ENCODE results near the gene ZSCAN5C.

DNA sequence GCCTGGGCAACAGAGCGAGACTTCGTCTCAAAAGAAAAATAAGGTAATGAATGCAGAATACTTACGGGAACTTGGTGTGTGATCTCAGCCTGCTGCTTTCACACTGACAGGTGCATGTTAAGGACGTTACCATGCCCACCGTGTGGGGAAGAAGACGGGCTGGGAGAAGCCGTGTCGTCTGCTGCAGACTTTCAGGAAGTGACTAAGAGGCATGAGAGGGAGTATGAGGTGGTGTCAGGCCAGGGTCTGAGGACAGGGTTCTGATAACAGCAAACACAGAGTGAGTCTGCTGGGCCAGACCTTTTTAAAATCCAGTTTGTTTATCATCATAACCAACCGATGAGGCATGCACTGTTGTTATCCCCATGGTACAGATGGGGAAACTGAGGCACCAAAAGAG lies 39.8 kb upstream of the ZSCAN5C start:
- TF ChIP-seq, protein P1, sequence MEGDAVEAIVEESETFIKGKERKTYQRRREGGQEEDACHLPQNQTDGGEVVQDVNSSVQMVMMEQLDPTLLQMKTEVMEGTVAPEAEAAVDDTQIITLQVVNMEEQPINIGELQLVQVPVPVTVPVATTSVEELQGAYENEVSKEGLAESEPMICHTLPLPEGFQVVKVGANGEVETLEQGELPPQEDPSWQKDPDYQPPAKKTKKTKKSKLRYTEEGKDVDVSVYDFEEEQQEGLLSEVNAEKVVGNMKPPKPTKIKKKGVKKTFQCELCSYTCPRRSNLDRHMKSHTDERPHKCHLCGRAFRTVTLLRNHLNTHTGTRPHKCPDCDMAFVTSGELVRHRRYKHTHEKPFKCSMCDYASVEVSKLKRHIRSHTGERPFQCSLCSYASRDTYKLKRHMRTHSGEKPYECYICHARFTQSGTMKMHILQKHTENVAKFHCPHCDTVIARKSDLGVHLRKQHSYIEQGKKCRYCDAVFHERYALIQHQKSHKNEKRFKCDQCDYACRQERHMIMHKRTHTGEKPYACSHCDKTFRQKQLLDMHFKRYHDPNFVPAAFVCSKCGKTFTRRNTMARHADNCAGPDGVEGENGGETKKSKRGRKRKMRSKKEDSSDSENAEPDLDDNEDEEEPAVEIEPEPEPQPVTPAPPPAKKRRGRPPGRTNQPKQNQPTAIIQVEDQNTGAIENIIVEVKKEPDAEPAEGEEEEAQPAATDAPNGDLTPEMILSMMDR (IDR thresholded peaks at IDR 0.05; ENCODE audit: low read length) = no peak
- no peak for TF ChIP-seq EZH2 (IDR thresholded peaks at IDR 0.05; ENCODE audit: borderline replicate concordance, low read length)
